Measurements from ENCODE around the gene DLGAP1. TPM values are rescaled to one million over a fixed set of nuclear protein-coding genes. Genes with fewer than 3 reads are reported as not detected.

The DLGAP1 gene
- total and polyA plus RNA-seq, 4 donors = 0.06 to 1.2 (median 0.17) TPM; not detected in 1

DNA sequence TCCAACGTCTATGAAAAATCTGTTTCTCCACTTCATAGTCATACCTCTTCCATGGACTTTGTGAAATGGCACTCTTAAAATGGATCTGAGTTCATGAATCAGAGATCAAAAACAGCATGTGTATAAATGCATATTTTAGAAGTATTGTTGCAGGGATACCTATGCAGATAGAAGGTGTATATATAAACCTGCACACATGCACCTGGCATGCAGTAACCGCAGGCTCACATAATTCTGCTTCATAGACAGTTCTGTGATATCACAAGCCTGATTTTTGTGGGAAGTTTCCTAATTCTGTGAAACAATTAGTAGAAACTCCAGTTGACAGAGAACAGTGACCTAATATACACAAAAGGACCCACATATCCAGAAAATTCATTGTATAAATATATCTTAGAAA lies 583.4 kb downstream of the DLGAP1 start:
- no peak overlapping the region for H3K4me3 ChIP-seq (ENCODE audit: low read depth in 1 of 3, low read length in 3 of 3)
- H3K27ac ChIP-seq (ENCODE audit: low read depth in 1 of 2, low read length in 2 of 2) = no peak overlapping the region
- no peaks in the 10 kb centered on the region for H3K36me3 ChIP-seq (ENCODE audit: control insufficient read depth in 4 of 4, insufficient read depth in 3 of 4, low read depth in 1 of 4, low read length in 3 of 4)
- no peak for DNase-seq (ENCODE audit: low spot score)
- H3K27me3 ChIP-seq (ENCODE audit: control insufficient read depth in 4 of 4, insufficient read depth in 4 of 4, low read length in 3 of 4) = no peaks in the 10 kb centered on the region
- H3K9ac ChIP-seq (ENCODE audit: low read depth in 1 of 2, low read length in 2 of 2) = no peak overlapping the region
- 84% methylated on average over 2 of the region's 2 CpGs for WGBS
- H3K4me1 ChIP-seq (ENCODE audit: control insufficient read depth in 4 of 4, insufficient read depth in 4 of 4, low read length in 3 of 4) = no peaks in the 10 kb centered on the region
- H3K9me3 ChIP-seq (ENCODE audit: control insufficient read depth in 4 of 4, low read length in 3 of 4) = no peaks in the 10 kb centered on the region
- TF ChIP-seq NR2F2 (IDR thresholded peaks at IDR 0.05) = no peak
- TF ChIP-seq HNF4A (conservative IDR thresholded peaks at IDR 0.05) = no peak
- no peak for TF ChIP-seq HNF4G (IDR thresholded peaks at IDR 0.05)
- TF ChIP-seq FOXA2 (IDR thresholded peaks at IDR 0.05) = no peak
- no peak for TF ChIP-seq GABPA (IDR thresholded peaks at IDR 0.05 in 1 of 2, conservative IDR thresholded peaks at IDR 0.05 in 1 of 2)
- TF ChIP-seq, protein P1, sequence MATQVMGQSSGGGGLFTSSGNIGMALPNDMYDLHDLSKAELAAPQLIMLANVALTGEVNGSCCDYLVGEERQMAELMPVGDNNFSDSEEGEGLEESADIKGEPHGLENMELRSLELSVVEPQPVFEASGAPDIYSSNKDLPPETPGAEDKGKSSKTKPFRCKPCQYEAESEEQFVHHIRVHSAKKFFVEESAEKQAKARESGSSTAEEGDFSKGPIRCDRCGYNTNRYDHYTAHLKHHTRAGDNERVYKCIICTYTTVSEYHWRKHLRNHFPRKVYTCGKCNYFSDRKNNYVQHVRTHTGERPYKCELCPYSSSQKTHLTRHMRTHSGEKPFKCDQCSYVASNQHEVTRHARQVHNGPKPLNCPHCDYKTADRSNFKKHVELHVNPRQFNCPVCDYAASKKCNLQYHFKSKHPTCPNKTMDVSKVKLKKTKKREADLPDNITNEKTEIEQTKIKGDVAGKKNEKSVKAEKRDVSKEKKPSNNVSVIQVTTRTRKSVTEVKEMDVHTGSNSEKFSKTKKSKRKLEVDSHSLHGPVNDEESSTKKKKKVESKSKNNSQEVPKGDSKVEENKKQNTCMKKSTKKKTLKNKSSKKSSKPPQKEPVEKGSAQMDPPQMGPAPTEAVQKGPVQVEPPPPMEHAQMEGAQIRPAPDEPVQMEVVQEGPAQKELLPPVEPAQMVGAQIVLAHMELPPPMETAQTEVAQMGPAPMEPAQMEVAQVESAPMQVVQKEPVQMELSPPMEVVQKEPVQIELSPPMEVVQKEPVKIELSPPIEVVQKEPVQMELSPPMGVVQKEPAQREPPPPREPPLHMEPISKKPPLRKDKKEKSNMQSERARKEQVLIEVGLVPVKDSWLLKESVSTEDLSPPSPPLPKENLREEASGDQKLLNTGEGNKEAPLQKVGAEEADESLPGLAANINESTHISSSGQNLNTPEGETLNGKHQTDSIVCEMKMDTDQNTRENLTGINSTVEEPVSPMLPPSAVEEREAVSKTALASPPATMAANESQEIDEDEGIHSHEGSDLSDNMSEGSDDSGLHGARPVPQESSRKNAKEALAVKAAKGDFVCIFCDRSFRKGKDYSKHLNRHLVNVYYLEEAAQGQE (IDR thresholded peaks at IDR 0.05) = no peak
- TF ChIP-seq JUND (IDR thresholded peaks at IDR 0.05) = no peak
- no peak for TF ChIP-seq RXRA (IDR thresholded peaks at IDR 0.05)
- no peak for TF ChIP-seq SP1 (IDR thresholded peaks at IDR 0.05)
- no peak for TF ChIP-seq YY1 (IDR thresholded peaks at IDR 0.05)
- TF ChIP-seq, protein P2, sequence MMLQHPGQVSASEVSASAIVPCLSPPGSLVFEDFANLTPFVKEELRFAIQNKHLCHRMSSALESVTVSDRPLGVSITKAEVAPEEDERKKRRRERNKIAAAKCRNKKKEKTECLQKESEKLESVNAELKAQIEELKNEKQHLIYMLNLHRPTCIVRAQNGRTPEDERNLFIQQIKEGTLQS (IDR thresholded peaks at IDR 0.05) = no peak
- no peak for TF ChIP-seq EGR1 (IDR thresholded peaks at IDR 0.05; ENCODE audit: low read depth in 2 of 2)
- TF ChIP-seq, protein P3, sequence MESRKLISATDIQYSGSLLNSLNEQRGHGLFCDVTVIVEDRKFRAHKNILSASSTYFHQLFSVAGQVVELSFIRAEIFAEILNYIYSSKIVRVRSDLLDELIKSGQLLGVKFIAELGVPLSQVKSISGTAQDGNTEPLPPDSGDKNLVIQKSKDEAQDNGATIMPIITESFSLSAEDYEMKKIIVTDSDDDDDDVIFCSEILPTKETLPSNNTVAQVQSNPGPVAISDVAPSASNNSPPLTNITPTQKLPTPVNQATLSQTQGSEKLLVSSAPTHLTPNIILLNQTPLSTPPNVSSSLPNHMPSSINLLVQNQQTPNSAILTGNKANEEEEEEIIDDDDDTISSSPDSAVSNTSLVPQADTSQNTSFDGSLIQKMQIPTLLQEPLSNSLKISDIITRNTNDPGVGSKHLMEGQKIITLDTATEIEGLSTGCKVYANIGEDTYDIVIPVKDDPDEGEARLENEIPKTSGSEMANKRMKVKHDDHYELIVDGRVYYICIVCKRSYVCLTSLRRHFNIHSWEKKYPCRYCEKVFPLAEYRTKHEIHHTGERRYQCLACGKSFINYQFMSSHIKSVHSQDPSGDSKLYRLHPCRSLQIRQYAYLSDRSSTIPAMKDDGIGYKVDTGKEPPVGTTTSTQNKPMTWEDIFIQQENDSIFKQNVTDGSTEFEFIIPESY (IDR thresholded peaks at IDR 0.05) = no peak

DNA sequence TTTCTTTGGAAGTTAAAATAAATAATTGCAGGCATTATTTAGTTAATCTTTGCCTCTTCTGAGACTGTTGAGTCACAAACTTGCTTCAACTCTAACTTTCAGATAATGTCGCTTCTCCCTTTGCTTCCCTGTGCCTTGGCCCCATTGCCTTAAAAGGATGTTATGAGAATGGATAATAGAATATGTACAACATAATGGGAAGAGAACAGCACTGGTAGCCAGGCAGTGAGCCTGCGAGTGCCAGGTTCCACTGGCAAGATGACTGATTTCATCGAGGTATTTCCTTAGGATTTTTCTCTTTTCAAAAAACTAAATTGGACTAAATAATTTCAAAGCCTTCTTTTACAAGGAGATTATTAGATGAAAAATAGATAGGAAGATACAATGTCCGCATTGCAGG lies 584.2 kb downstream of the DLGAP1 start:
- H3K4me1 ChIP-seq (ENCODE audit: control insufficient read depth in 4 of 4, insufficient read depth in 4 of 4, low read length in 3 of 4) = no peaks in the 10 kb centered on the region
- peaks cover 0 to under 1% (median 0%) of the 10 kb centered on the region in 4 donors for H3K27me3 ChIP-seq (ENCODE audit: control insufficient read depth in 4 of 4, insufficient read depth in 4 of 4, low read length in 3 of 4)
- H3K9ac ChIP-seq (ENCODE audit: low read depth in 1 of 2, low read length in 2 of 2) = no peak overlapping the region
- WGBS = 92% methylated on average over 4 of the region's 4 CpGs
- H3K4me3 ChIP-seq (ENCODE audit: low read depth in 1 of 3, low read length in 3 of 3) = no peak overlapping the region
- DNase-seq (ENCODE audit: low spot score) = no peak
- H3K9me3 ChIP-seq (ENCODE audit: control insufficient read depth in 4 of 4, low read length in 3 of 4) = no peaks in the 10 kb centered on the region
- no peaks in the 10 kb centered on the region for H3K36me3 ChIP-seq (ENCODE audit: control insufficient read depth in 4 of 4, insufficient read depth in 3 of 4, low read depth in 1 of 4, low read length in 3 of 4)
- no peak overlapping the region for H3K27ac ChIP-seq (ENCODE audit: low read depth in 1 of 2, low read length in 2 of 2)
- no peak for TF ChIP-seq EGR1 (IDR thresholded peaks at IDR 0.05; ENCODE audit: low read depth in 2 of 2)
- no peak for TF ChIP-seq HNF4G (IDR thresholded peaks at IDR 0.05)
- TF ChIP-seq, protein P2 (IDR thresholded peaks at IDR 0.05) = no peak
- TF ChIP-seq HNF4A (conservative IDR thresholded peaks at IDR 0.05) = no peak
- TF ChIP-seq FOXA1 (IDR thresholded peaks at IDR 0.05) = no peak
- TF ChIP-seq JUND (IDR thresholded peaks at IDR 0.05) = no peak
- TF ChIP-seq, protein P1 (IDR thresholded peaks at IDR 0.05) = no peak
- TF ChIP-seq, protein P3 (IDR thresholded peaks at IDR 0.05) = no peak
- TF ChIP-seq FOXA2 (IDR thresholded peaks at IDR 0.05) = no peak
- TF ChIP-seq TAF1 (conservative IDR thresholded peaks at IDR 0.05) = no peak
- no peak for TF ChIP-seq GABPA (IDR thresholded peaks at IDR 0.05 in 1 of 2, conservative IDR thresholded peaks at IDR 0.05 in 1 of 2)
- no peak for TF ChIP-seq SP1 (IDR thresholded peaks at IDR 0.05)
- TF ChIP-seq RAD21 (IDR thresholded peaks at IDR 0.05) = no peak
- TF ChIP-seq, protein P4, sequence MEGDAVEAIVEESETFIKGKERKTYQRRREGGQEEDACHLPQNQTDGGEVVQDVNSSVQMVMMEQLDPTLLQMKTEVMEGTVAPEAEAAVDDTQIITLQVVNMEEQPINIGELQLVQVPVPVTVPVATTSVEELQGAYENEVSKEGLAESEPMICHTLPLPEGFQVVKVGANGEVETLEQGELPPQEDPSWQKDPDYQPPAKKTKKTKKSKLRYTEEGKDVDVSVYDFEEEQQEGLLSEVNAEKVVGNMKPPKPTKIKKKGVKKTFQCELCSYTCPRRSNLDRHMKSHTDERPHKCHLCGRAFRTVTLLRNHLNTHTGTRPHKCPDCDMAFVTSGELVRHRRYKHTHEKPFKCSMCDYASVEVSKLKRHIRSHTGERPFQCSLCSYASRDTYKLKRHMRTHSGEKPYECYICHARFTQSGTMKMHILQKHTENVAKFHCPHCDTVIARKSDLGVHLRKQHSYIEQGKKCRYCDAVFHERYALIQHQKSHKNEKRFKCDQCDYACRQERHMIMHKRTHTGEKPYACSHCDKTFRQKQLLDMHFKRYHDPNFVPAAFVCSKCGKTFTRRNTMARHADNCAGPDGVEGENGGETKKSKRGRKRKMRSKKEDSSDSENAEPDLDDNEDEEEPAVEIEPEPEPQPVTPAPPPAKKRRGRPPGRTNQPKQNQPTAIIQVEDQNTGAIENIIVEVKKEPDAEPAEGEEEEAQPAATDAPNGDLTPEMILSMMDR (IDR thresholded peaks at IDR 0.05; ENCODE audit: low read depth, low read length, missing input control) = no peak
- no peak for TF ChIP-seq NR2F2 (IDR thresholded peaks at IDR 0.05)

All from liver (tissue), 9 donors.